ENCODE measurements around the gene SGF29.
"Not testable (repeated sequence)": the region's sequence is repeated elsewhere in the genome, so short reads cannot be mapped to it uniquely, and the experiment has no call there.

- TF ChIP-seq CTCF (IDR thresholded peaks at IDR 0.05); ZFX (IDR thresholded peaks at IDR 0.05; ENCODE audit: borderline replicate concordance): not testable (repeated sequence)
Measured at GRCh38 chr16:28600965-28601364, 47.2 kb downstream of the SGF29 start.
